ENCODE results near the gene ADGRG2.

DNA sequence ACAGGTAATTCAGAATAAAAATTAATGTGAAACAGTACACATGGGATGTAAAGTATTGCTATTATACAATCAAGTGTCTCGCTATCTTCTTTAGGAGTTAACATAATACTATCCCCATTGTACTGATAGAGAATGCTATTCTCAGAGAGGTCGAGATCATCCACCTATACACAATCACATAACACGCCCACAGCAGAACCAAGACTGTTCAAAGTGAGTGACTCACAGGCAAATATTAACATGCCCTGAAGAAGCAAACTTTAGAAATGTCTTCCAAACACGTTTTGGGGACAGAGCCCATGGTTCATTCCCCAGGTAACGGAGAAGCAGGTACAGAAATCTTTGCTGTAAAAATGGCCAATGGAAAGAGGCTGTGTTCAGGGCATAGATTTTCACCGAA is 88.2 kb downstream of the ADGRG2 start:
- TF ChIP-seq GATA2 (IDR thresholded peaks at IDR 0.05; ENCODE audit: low read depth, low read length) (no peak), GATA3 (IDR thresholded peaks at IDR 0.05; ENCODE audit: low read depth, low read length) (no peak)
